Stimulated activated CD8-positive, alpha-beta memory T cell treated with anti-CD3 and anti-CD28 coated beads, Interleukin-12 subunit alpha, Interleukin-12 subunit beta, amount 100 ng/mL, for 24 hours (primary cell): ENCODE measurements around the gene ELL2.
A peak's percentile ranks its signal among the peaks of the same experiment; 100 is the strongest.
"Not testable (repeated sequence)": the region's sequence is repeated elsewhere in the genome, so short reads cannot be mapped to it uniquely, and the experiment has no call there.

Experiments used
- DNase-seq: peaks from one replicate; pipeline ENCODE4 v3.0.0-alpha.2; 2020; ENCODE audit errors: extremely low read depth

Gene ELL2

DNA sequence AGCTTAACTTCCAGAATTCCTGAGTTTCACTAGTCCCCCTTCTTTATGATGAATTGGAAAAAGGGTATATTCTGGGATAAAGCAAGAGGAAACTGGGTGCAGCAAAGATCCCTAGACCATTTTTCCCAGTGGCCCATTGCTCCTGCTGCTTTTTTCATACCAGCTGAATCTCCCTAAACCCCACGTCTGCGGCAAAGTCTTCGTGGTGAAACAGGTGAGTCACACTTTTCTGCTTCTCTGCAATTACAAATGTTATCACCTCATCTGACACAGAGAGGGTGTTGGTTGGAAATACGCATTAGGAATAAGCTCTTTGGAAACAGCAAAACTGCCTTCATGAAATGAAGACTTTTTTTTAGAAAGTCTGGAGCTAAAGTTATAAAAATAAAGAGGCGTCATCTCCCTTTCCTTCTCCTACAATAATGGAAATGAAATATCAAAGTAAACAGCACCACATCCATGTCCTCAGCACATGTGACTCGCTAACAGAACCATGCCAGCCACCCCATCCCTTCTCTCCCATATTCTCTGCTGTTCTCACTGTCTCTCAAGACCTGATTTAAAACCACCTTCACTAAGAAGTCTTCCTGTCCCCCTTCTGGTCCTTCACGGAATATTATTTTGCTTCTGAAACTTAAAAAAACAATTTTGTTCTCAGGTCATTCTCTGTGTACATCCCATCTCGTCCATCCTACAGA lies 99.6 kb downstream of the ELL2 start:
- no peak for DNase-seq

DNA sequence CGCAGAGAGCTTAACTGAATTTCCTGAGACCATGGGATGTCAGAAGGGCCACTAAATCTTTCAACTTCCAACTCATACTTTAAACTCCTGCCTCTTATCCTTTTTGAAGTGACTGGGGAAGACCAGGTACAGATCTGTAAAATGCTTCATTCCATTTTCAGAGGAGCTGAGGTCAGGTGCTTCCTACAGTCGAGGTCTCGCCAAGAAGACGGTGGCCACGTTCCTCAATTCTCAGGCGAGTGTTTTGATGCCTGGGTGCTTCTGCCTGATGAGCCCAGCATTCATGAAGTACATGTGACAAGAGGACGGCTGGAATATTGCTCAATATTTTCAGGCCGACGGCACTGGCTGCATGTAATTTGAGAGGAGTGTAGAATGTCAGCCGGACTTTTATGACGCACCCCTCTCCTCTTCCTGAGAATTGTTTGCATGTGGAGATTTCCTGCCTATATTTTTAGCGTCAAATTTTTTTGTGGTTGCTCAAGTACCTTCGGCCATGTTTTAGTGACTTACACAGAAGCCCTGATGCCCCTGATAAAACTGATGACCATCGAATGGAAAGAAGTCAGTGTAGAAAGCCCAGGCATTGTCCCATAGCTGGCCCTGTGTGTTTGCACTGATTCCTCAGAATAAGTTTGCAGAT lies 100.3 kb downstream of the ELL2 start:
- DNase-seq, result no peak

GRCh38 chr5:95859661-95860060 lies 102.0 kb downstream of the ELL2 start:
- no peak for DNase-seq

- peak; percentile 80 for DNase-seq
These were observed 102.7 kb downstream of the ELL2 start for GRCh38 chr5:95858661-95859595.

DNA sequence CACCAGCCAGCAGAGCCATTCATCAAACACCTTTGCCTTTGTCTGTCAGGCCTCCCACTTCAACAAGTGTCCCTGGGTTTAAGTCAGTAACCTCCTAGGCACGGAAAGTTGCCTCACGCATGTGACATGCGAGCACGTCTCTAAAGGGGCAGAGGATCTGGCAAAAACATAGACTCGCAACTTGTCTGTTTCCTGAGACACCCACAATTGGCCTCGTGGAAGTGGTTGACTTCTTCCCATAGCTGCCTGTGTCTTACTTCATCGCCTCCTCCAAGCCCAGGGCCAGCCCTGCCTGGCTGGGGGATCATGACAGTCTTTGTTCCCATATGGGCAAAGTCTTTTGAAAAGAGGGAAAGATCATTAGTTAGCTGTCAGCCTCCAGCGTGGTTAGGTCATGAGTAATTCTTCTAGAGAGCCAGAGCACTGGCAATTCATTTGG lies 103.6 kb downstream of the ELL2 start:
- DNase-seq, result no peak

GRCh38 chr5:95857185-95857945 lies 104.3 kb downstream of the ELL2 start:
- no peak for DNase-seq

GRCh38 chr5:95856501-95856981 lies 105.1 kb downstream of the ELL2 start:
- DNase-seq, result no peak

DNA sequence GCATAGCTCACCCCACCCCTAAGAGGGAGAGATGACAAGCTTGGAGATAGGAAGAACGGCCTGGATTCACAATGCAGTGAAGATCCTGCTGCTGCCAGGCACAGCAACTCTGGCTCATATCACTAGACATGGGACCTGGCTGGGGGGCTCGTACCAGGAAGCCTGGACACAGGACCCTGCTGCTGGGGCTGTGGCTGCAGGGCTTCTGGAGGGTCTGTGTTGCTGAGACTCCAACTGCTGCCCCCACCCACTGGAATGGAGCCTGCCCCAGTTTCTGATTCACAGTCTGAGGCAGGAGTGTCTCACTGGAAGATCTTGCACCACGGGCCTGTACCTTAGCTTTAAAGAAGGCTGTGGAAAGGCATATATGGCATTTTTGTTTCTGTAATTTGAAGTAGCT lies 108.2 kb downstream of the ELL2 start:
- DNase-seq, result no peak

DNA sequence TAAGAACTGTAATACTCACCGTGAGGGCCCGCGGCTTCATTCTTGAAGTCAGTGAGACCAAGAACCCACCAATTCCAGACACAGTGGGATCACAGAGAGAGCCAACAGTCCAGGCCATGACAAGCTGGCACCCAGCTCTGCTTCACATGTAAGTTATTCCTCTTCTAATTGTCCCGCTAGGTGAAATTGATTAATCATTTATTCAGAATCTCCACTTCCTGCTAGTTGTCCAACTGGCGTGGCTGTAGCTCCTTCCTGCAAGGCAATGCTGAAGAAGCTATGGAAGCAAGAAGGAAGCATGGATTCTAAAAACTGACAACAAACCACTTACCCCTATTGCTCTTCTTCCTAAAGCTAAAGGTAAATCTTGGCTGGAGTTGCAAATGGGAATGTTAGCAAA lies 109.1 kb downstream of the ELL2 start:
- DNase-seq, result no peak

- not testable (repeated sequence) for DNase-seq
These were observed 110.5 kb downstream of the ELL2 start for GRCh38 chr5:95851141-95851540.

- DNase-seq, result no peak
These were observed 111.2 kb downstream of the ELL2 start for GRCh38 chr5:95850391-95850894.

- no peak for DNase-seq
These were observed 113.0 kb downstream of the ELL2 start for GRCh38 chr5:95848701-95849100.

DNA sequence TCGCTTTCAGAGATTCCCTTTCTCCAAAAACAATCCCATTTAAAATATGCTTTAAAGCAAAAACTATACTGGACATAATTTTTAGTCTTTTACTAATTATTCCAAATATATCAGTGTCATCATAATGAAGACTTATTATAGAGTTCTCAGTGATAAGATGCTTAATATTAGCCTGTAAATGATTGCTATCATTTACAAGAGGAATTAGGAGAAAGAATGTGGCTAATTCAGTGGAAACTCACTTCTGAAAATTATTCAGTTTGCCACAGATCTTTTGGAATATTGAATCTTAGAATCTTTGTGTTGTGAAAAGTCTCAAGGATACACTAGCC lies 114.4 kb downstream of the ELL2 start:
- no peak for DNase-seq

DNA sequence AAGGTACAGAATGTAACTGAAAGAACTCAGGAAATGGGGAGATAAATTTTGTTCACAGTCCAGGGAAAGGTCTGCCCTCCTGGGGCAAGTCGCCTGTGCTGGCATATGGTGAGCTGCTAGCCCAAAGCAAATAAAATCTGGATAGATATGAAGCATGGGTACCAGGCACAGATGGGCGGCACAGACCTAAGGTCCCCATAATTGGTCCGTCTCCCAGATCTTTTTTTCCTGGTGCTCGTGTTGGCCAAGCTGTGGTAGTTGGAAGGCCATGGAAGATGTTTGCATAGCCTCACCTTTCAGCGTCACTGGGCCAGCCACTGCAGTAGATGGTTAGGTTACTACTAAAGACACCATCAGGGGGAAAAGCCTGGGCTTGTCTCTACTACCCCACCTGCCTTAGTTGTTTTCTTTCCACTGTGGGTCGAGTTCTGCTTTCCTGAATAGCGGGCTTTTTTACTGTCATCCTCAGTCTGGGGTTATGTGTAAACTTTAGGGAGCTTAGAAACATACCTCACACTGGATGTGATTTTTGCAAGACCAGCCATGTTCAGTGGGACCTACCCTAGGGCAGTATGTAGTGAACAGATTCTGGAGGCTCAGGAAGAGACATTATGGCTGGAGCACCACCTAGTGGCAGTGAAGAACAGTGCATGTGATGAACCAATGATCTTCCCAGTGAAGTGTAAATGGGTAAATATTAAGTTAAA lies 114.9 kb downstream of the ELL2 start:
- no peak for DNase-seq

- no peak for DNase-seq
These were observed 116.3 kb downstream of the ELL2 start for GRCh38 chr5:95845391-95845790.

- no peak for DNase-seq
These were observed 117.9 kb downstream of the ELL2 start for GRCh38 chr5:95843733-95844223.

- no peak for DNase-seq
These were observed 118.7 kb downstream of the ELL2 start for GRCh38 chr5:95842854-95843544.

DNA sequence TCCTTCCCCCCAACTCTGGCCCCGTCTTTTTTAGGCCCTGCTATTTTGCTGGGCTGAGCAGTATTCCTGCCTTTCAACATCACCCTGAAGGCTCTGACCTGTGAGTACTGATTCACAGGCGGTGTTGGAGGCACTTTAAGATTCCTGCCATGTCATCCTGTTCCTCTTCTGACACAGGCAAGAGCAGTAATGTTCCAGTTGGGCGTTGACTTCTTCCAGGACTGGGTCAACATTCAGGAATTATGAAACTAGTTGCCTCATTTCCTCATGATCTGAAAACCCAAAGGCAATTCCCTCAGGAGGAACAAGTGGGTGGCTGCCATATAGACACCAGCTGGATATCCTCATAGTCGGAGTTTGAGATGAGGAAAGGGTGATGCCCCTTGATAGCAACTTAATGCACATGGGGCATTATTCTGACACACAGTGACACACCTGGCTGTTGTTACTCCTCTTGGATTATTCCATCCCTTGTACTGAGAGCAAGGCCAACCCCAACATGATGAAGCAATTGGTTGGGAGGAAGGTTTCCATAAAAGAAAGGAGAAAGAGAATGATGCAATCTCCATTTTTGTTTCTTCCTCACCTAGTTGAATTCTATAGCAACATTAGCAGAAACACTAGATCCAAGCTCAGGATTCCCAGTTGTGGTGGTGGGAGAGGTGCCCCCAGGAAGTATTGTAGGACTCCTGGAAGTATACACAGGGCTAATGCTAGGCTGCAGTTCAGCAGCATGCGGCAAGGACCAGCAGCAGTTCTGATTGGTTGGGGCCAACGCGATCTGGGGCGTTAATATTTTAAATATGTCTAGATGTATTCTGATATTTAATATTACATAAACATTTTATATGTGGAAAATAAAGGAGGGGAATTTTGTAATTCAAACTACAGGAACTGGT lies 119.5 kb downstream of the ELL2 start:
- no peak for DNase-seq
